Endodermal cell (in vitro differentiated cells): ENCODE data around the gene FCHSD1. TPM values are rescaled to one million over a fixed set of nuclear protein-coding genes. Genes with fewer than 3 reads are reported as not detected.

Experiments
- DNase-seq: peaks from one replicate; pipeline ENCODE4 v3.0.0-alpha.2; 2017
- H3K27ac ChIP-seq: 2 replicates; pipeline ENCODE4 v1.5.1; 2013; ENCODE audit warnings: mild to moderate bottlenecking, low read depth, low read length, moderate library complexity
- H3K27me3 ChIP-seq: 2 replicates; pipeline ENCODE4 v1.6.1; 2013; ENCODE audit warnings: mild to moderate bottlenecking, low read length, moderate library complexity; ENCODE audit not compliant: insufficient read depth, control insufficient read depth, poor library complexity, severe bottlenecking
- H3K36me3 ChIP-seq: 2 replicates; pipeline ENCODE4 v1.7.0; 2013; ENCODE audit warnings: mild to moderate bottlenecking, low read length, moderate library complexity; ENCODE audit not compliant: control insufficient read depth, insufficient read depth
- H3K4me1 ChIP-seq: one replicate; pipeline ENCODE4 v1.7.0; 2013; ENCODE audit warnings: low read length; ENCODE audit not compliant: control insufficient read depth, insufficient read depth
- H3K4me3 ChIP-seq: 2 replicates; pipeline ENCODE4 v1.5.1; 2013; ENCODE audit warnings: mild to moderate bottlenecking, low read length, moderate library complexity
- H3K9ac ChIP-seq: 2 replicates; pipeline ENCODE4 v1.6.1; 2013; ENCODE audit warnings: mild to moderate bottlenecking, low read length, moderate library complexity; ENCODE audit not compliant: poor library complexity, severe bottlenecking; ENCODE audit errors: extremely low read depth
- H3K9me3 ChIP-seq: 2 replicates; pipeline ENCODE4 v1.6.1; 2013; ENCODE audit warnings: mild to moderate bottlenecking, low read length, moderate library complexity; ENCODE audit not compliant: control insufficient read depth
- H3K27ac Mint-ChIP-seq: 2 replicates; pipeline ENCODE4 v1.8.0; 2020; ENCODE audit warnings: mixed read lengths
- H3K27me3 Mint-ChIP-seq: 2 replicates; pipeline ENCODE4 v1.8.0; 2021; ENCODE audit warnings: mild to moderate bottlenecking, mixed read lengths; ENCODE audit not compliant: insufficient read depth
- H3K36me3 Mint-ChIP-seq: 2 replicates; pipeline ENCODE4 v1.8.0; 2020; ENCODE audit warnings: low read depth, mixed read lengths
- H3K4me1 Mint-ChIP-seq: 2 replicates; pipeline ENCODE4 v1.8.0; 2020; ENCODE audit warnings: mixed read lengths
- H3K4me3 Mint-ChIP-seq: 2 replicates; pipeline ENCODE4 v1.8.0; 2020; ENCODE audit warnings: mild to moderate bottlenecking, moderate library complexity, mixed read lengths
- H3K9me3 Mint-ChIP-seq: 2 replicates; pipeline ENCODE4 v1.8.0; 2020; ENCODE audit warnings: mild to moderate bottlenecking, mixed read lengths
- CTCF ChIP-seq: fragments of 200-600 bp; sonication (generic); conservative IDR thresholded peaks from 2 replicates; pipeline ENCODE4 v1.5.0; 2021; ENCODE audit warnings: antibody characterized with exemption, mild to moderate bottlenecking
- WGBS, 2 experiments: methylation state at CpG; one replicate each; pipeline versions ENCODE4 v1.1.5 to v1.1.7; 2013; ENCODE audit warnings: missing lambda C conversion rate in 2 of 2, mixed read lengths in 1 of 2; ENCODE audit not compliant: insufficient coverage in 1 of 2, insufficient read length in 1 of 2; 5-methylcytosine and 5-hydroxymethylcytosine counted together
- total RNA-seq, 2 donors: library from RNA; stranded (reverse); fragmentation: NEBNext Ultra II Directional in 1 of 2; extraction: Animal tissue kit (Norgen Biotek cat#: 25700) in 1 of 2; gene quantifications; 2 replicates in 1 of 2; 3 replicates in 1 of 2; pipeline ENCODE4 v1.2.1, GENCODE V29; 2021

The FCHSD1 gene
- total RNA-seq, 2 donors from 2014 or later = 34.8 to 41.7 TPM

DNA sequence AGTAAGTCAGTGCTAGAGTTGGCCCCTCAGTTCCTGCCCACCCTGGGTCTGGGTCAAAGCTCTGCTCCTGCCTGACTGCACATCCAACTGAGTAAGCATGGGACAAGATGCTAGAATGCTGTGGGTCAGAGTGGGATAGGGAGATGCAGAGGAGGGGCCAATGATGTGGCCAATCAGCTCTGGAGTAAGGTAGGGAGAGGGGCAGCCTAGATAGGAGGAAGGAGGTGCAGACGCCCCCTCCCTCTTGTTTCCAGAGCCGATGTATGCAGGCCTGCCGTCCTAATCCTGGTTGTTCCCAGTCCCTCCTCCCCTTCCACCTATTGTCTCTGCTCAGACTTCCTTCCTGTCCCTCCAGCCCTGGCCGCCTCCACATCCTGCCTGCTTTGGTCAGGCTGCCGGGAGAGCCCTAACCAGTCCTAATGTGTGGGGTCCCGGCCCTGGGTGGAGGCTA is 29.6 kb upstream of the FCHSD1 start:
- Histone ChIP-seq H3K9ac (peak overlapping the region; percentile 55), H3K27ac (peak overlapping the region; percentile 18), H3K4me3 (peak overlapping the region; percentile 75), H3K27me3 (no peaks in the 10 kb centered on the region), H3K36me3 (peaks cover 3% of the 10 kb centered on the region), H3K4me1 (peaks cover 12% of the 10 kb centered on the region), H3K9me3 (no peaks in the 10 kb centered on the region)
- Mint-ChIP-seq H3K27ac (peak overlapping the region; percentile 91), H3K4me1 (peaks cover 16% of the 10 kb centered on the region), H3K9me3 (peaks cover 3% of the 10 kb centered on the region), H3K27me3 (peaks cover 7% of the 10 kb centered on the region), H3K36me3 (peaks cover 22% of the 10 kb centered on the region), H3K4me3 (peak overlapping the region; percentile 59)
- no peak for TF ChIP-seq CTCF
- 18% methylated on average over 6 of the region's 6 CpGs; no CpG with 5 or more reads in 1 of the 2 experiments for WGBS, 2 experiments
- DNase-seq = peak; percentile 93

DNA sequence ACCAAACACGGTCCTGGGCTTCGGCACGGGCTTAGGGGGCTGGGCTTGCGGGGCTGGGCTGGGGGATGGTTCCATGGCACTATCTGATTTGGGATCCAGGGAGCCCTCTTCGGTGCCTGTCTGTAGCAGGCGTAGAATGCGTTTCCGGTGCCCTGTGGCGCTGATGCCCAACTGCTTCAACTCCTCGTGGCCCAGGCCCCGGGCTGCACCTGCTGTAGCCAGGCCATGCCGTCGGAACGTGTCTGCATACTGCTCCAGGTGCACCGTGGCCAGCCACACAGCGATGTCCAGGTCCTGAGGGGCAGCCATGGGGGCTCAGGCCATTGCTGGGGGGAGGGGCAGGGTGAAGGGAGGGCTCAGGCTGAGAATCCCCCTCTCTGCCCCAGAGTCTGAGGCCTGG is 29.0 kb upstream of the FCHSD1 start:
- peaks cover 3% of the 10 kb centered on the region for H3K36me3 ChIP-seq

DNA sequence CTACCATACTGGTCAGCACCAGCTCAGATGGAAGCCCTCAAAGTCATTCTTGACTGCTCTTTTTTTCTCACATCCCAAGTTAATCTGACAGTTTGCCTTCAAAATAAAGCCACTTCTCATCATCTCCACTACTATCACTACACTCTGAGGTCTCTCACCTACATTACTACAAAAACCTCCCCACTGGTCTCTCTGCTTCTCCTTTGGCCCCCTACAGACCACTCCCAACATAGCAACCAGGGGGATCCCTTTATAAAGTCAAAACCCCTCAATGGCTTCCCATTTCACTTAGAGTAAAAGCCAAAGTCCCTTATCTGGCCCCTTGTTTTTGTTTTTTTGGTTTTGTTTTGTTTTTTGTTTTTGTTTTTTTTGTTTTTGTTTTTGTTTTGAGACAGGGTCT is 26.2 kb upstream of the FCHSD1 start:
- Histone ChIP-seq H3K27me3 (no peaks in the 10 kb centered on the region), H3K27ac (no peak overlapping the region), H3K9ac (no peak overlapping the region), H3K4me3 (no peak overlapping the region), H3K9me3 (no peaks in the 10 kb centered on the region), H3K4me1 (peaks cover 5% of the 10 kb centered on the region), H3K36me3 (peaks cover 7% of the 10 kb centered on the region)
- no peak overlapping the region for H3K27ac Mint-ChIP-seq
- H3K36me3 Mint-ChIP-seq = peaks cover 34% of the 10 kb centered on the region
- no peak overlapping the region for H3K4me3 Mint-ChIP-seq
- DNase-seq = peak; percentile 89
- H3K4me1 Mint-ChIP-seq = peaks cover 21% of the 10 kb centered on the region
- peak; percentile 81 for TF ChIP-seq CTCF
- peaks cover 2% of the 10 kb centered on the region for H3K27me3 Mint-ChIP-seq
- H3K9me3 Mint-ChIP-seq = peaks cover 3% of the 10 kb centered on the region

More for the DNA sequence above, 29.0 kb upstream of the FCHSD1 start:
- peaks cover 16% of the 10 kb centered on the region for H3K4me1 Mint-ChIP-seq
- WGBS, 2 experiments = 94 to 97% methylated on average over 10 to 16 of the region's 16 CpGs
- peak overlapping the region; percentile 52 for H3K27ac Mint-ChIP-seq
- peaks cover 3% of the 10 kb centered on the region for H3K9me3 Mint-ChIP-seq
- Histone ChIP-seq H3K4me1 (peaks cover 12% of the 10 kb centered on the region), H3K9me3 (no peaks in the 10 kb centered on the region), H3K27me3 (no peaks in the 10 kb centered on the region), H3K4me3 (no peak overlapping the region), H3K9ac (no peak overlapping the region), H3K27ac (no peak overlapping the region)
- no peak for TF ChIP-seq CTCF
- H3K27me3 Mint-ChIP-seq = peaks cover 5% of the 10 kb centered on the region
- peaks cover 22% of the 10 kb centered on the region for H3K36me3 Mint-ChIP-seq
- DNase-seq = no peak
- H3K4me3 Mint-ChIP-seq = no peak overlapping the region
